Activated CD8-positive, alpha-beta memory T cell treated with anti-CD3 and anti-CD28 coated beads, Interleukin-2, amount 50 U/mL, for 24 hours (primary cell): ENCODE measurements around the gene PNMA6F.
"Not testable (repeated sequence)": the region's sequence is repeated elsewhere in the genome, so short reads cannot be mapped to it uniquely, and the experiment has no call there.

Experiments
- DNase-seq: peaks from one replicate; pipeline ENCODE4 v3.0.0-alpha.2; 2020; ENCODE audit errors: extremely low read depth

Gene PNMA6F

DNA sequence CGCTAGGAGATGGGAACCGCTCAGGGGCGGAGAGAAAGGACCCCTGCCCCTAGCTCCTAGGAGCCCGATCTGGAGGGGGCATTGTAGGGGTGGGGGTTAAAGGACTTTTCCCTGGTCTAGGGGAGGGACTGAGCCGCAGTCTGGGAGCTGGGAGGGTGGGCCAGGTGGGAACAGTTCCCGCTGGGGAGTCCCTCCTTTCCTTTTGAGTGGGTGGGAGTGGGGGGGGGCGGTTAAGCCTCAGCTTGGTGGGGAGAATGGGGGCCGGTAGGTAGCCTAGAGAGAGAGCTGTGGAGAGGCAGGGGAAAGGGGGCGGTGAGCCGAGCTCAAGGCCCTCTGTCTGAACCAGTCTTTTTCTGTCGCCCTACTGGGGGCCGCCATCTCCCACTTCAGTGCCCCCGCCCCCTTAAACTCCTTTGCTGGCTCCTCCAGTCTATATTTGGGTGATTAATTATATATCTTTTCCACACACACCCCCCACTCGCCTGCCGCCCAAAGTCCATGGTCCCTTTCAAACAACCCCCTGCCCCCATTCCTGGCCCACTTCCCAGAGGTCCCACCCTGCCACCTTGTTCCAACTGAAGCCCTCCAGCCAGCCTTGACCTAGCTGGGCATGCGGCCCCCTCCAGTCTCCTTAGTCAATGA lies 13.2 kb upstream of the PNMA6F start:
- no peak for DNase-seq

DNA sequence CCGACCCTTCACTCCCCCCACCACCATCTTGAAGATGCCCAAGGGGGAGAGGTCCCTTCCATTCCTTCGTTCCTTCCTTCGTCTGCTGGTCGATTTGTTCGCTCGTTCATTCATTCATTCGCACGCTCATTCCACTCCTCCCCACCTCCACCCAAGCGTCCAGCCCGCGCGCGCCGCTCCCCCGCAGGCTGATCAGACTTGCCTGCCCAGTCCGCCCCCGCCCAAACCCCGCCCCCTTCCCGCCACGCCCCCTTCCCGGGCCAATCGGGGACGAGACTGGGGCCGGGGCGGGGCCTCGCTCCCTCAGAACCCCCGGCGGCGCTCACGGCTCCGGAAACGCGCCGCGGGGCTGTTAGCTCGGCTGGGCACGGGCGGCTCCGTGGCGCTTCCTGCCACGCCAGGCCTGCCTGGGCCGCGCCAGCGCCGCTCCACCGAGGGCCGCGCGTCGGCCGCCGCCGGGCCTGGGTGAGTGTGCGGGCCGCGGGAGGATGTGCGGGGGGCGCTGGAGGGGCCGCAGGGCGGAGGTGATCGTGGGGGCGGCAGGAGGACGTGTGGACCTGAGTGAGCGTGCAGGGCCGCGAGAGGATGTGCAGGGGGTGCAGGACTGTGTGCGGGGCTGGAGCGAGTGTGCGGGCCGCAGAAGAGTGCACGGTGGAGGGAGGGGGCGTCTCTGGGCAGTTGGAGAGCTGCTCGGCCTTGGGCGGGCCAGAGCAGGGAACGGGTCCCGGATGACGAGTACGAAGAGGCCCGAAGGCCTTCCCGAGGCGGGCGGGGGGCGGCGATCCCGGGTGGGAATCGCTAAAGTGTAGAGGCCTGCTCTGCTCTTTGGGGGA lies 12.5 kb upstream of the PNMA6F start, which contains the start of gene ZNF275:
Gene ZNF275 (plus strand): TSS at position 333 of the 833 bp plus-strand sequence. CDS start 2,527 bp downstream, outside the sequence.
- DNase-seq, result peak; percentile 14

DNA sequence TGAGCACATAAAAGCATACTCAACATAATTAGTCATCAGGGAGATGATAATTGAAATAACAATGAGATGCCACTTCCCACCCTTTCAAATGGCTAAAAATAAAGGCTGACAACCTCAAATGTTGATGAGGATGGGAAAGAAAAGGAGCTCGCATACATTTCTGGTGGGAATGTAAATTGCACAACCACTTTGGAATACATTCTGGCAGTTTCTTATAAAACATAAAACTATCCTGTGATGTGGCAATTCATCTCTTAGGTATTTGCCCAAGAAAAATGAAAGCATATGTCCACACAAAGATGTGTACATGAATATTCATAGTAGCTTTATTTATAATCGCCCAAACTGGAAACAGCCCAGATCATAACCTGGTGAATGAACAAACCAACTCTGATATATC lies 11.7 kb upstream of the PNMA6F start:
- DNase-seq, result no peak

DNA sequence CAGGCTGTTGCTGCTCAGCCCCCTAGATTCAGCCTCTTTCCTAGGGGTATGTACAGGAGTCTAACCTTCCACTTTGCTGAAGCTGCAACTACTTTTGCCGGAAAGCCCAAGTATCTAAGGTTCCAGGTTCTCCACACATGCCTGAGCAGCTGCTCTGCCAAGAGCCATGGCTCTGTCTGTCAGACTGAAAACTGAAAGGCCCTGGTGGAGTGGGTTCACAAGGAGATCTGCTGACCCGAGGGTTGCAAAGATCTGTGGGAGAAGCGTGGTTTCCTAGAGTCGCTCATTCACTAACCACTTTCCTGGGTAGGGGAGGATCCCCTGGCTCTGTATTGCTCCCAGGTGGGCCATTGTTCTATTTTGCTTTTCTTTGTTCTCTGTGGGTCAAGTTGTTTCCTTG lies 6.0 kb upstream of the PNMA6F start:
- no peak for DNase-seq

DNA sequence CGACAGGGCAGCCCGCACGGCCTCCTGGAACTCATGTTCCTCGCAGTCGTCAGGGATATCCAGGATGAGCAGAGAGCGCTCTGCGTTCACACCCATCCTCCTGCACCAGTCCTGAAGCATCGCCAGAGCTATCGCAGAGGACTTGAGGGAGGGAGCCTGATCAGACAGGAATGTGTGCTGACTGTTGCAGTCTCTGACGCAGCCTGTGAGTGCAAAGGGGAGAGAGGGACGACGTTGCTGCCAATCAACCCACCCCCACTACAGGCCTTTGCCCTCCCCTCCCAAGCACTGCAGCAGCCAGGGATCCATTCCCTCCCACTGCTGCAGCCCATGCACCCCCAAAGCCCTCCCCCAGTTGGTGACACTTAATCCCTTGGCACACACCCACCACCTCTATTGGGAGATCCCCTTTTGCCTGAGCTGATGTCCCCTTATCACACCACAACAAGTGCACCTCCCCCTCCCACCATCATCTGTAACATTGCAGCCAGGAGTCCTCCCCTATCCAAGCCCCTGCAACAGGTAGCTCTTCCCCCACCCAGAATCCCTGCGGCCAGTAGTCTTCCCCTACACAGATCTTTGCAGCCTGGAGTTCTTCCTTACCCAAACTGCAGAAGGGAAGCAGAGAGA lies 897 bp downstream of the PNMA6F start:
- DNase-seq, result no peak

DNA sequence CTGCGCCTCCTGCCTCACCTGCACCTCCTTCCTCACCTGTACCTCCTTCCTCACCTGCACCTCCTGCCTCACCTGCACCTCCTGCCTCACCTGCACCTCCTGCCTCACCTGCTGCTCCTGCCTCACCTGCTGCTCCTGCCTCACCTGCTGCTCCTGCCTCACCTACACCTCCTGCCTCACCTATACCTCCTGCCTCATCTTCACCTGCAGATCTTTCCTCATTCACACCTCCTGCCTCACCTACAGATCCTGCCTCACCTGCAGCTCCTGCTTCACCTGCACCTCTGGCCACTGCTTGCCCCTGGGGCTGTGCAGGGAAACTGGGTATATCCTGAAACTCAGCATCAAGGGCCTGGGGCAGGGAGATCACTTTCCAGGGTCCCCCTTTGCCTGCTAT lies 1.5 kb downstream of the PNMA6F start:
- DNase-seq, result not testable (repeated sequence)

DNA sequence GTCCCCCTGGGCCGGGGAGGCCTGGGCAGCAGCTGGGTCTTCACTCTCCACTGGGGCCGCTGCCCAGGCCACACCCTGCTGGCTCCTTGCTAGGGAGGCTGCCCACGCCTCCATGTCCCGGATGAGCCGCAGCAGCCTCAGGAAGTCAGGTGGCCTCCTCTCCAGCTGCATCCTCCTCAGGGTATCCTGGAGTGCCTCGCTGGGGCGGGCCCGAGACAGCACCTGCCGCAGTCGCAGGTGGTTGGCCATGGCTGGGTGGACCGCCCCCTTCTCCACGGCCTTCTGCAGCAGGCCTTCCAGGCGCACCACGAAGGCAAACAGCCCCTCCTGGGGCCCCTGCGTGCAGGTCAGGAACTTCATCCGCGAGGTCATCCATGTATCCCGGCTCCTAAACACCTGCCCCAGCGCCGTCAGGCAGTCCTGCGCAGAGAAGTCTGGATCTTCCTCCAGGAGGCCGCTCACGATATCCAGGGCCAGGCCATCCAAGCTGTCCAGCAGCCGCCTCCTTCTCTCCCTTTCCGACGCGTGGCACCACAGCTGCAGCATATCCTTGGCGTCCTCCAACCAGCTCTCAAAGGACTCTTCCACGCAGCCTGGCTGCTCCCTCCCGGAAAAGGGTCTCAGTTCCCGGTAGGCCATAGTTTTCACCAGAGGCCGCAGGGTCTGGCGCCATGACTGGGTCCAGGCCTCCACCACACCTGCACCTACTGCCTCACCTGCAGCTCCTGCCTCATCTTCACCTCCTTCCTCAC lies 2.1 kb downstream of the PNMA6F start:
- no peak for DNase-seq

DNA sequence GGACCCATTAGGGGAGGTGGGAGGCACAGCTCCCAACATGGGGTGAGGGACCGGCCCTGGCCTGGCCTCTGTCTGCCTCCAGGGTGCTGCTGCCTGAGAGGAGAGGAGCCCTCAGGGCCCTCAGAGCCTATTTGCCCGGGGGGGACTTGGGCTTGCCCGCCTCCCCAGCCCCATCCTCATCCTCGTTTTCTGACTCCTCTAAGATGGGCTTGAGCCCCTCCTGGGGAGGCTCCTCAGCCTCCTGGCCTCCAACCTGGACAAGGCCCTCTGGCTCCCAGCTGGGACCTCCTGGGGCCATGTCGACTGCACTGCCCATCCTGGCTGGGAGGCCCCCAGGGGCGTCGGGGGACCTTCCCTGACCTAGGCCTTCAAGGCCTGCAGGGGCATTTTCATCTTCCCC lies 2.8 kb downstream of the PNMA6F start:
- DNase-seq, result no peak

DNA sequence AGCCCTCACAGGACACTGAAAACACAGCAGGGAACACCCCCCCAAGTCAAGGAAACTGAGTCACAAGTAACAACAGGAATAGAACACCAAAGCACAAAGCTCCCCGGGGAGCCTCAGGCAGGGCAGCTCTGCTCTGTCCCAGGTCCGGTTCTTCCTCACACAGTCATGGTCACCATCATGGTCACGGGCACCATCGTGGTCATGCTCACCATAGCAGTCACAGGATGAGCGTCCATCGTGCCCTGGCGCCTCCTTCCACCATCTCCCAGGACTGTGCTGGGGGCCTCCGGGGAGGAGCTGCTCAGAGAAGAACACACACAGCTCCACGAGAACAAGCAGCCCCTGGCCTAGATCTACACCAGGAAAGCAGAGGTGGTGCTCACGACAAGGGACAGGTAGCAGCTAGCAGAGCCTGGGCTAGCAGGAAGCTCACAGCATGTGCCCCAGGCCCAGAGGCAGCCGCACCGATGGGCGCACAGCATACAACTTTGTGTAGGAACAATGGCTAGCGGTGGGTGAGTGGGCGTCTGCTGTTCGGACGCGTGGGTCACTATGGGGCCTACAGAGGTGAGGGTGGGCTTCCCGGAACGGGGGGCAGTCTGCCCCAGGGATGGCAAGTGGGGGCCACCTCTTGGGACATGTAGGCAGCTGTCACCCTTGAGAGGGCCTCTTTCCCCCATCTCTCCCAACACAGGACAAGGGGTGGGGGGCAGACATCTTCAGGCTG lies 3.4 kb downstream of the PNMA6F start:
- DNase-seq, result no peak

DNA sequence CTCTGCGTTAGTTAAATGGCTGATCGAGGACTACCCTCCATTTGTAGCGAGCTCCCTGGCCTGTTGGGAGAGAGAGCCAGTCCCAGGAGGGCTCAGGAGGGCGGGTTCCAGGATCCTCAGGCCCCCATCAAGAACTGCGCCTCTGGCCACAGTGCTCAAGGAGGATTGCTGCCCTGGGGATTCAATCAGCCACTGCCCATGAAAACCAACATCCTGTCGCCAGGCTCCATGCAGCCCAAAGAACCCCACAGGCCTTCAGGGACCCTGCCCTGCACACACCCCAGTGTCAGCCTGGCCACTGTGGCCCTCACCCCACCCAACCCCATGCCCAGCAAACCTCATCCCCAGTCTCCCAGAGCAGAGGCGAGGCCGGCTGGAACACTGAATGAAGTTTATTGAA lies 4.3 kb downstream of the PNMA6F start:
- no peak for DNase-seq

DNA sequence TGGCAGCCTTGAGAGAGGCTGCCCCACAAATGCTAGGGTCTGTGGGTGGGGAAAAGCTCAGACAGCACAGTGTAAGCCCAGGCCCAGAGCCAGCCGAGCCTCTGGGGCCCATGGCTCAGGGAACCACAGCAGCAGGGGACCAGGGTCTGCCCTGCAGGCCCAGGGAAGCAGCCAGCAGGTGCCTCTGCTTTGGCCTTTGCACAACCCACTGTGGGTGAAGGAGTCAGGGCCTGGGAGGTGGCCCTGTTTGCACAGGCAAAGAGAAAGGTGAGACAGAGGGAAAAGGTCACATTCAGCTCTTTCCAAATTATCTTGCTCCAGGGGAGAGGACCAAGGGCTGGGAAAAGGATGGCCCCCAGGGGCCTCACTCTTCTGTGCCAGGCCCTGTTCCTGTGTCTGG lies 8.7 kb downstream of the PNMA6F start:
- DNase-seq, result no peak

DNA sequence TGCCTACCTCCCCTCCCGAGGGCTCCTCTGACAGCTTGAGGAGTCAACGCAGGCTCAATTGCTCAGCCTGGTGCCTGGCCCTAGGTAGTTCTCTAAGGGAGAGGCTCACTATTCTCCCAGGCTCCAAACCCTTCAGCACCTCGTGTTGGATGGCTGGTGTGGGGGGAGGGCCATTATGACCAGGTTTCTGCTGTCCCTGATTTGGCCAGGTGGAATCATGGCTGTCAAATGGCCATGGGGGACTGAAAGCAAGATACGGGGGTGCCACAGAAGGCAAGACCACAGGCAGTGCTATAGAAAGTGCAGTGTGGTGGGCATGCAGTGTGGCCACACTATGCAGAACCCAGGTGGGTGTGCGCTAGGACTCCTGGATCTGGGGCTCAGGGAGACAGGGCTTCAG lies 9.5 kb downstream of the PNMA6F start:
- no peak for DNase-seq

DNA sequence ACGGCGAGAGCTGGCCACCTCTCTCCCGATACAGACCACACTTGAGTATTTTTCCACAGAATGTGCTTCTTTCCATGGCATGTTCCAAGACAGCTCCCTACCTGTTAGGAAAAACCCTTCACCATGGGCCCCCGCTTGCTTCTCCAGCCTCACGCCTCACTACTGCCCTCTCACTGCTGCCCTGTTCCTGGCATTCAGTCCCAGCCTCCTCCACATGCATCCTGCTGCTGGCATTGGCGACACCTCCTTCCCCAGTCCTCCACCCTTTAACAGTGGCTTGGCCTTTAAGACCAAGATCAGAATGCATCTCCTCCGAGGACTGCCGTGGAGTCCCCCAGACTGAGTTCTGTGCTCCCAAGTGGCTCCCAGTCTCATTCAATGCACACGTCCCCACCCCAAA lies 10.7 kb downstream of the PNMA6F start:
- DNase-seq, result no peak

DNA sequence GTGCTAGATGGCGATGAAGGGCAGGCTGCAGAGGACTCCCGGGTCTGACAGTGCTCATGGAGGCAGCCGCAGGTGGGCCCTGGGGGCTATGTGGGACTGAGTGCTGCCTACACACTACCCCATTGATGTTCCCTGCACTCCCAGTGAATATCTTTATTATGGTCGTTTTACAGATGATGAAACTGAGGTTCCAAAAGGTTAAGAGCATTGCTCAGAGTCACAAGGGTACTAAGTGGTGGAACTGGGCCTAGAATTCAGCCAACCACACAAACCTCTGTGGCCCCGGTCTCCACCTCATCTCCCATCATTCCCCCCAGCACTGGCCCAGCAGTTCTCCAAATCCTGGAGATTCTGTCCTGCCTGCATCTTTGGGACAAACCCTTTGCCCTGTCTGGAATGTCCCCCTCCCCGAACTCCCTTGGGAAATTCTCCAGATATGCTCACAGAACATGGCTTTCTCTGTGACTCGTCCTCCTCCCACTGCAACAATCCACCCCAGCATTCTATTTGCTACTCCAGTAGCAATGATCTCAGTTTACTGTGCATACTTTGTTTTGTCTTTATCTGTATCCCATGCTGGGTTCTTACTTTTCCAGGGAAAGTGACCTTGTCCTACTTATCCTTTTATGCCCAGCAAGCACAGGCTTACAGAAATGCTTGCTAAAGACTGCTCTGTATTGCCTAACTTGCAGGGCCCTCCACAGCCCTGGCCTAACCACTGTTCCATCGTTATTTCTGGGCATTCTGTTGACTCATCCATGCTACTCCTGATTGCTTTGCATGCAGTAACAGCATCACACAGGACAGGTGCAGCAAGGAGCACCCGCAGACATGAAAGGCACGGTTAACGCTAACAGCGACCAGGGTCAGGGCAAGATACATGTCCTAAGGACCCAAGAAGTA lies 14.0 kb downstream of the PNMA6F start:
- no peak for DNase-seq

DNA sequence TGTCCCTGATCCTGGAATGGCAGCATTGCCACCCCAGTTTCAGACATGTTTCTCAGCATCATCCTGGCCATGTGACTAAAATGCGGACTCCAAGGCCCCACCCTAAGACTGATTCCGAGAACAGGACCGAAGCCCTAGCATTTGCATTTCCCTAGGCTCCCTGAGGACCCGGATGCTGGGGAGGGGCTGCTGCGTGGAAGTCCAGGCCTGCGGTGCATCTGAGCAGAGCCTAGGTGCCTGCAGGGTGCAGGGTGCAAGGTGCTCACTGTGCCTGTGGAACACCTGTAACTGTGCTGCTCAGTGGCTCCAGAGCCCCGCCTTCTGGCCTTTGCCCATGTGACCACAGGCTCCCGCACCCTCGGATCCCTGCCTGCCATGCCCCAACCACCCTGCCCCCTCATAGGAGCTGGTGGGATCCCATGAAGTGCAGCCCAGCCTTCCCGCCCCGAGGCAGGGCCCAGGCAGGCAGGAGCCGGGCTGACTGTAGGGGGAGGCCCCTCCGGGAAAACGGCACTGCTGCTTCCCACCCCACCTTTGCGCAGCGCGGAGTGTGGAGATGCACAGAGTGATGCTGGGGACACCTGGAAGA lies 14.9 kb downstream of the PNMA6F start:
- no peak for DNase-seq

DNA sequence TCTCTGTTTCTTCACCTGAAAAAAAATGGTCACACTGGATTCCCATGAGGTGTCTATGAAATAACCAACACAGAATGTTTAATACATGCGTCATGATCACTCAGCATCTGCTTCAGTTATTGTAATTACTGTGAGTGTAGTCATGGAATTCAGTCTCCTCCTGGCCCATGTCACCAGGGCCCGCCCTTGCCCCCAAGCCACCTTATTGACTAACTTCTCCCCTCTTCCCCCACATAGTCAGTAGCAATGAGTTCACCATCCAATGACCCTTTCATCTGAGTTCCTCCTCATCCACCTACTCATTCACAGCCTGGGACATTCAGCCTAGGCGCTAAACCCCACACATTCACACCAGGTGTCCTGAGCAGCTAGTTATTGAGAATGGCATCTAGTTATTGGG lies 15.6 kb downstream of the PNMA6F start:
- DNase-seq, result no peak

DNA sequence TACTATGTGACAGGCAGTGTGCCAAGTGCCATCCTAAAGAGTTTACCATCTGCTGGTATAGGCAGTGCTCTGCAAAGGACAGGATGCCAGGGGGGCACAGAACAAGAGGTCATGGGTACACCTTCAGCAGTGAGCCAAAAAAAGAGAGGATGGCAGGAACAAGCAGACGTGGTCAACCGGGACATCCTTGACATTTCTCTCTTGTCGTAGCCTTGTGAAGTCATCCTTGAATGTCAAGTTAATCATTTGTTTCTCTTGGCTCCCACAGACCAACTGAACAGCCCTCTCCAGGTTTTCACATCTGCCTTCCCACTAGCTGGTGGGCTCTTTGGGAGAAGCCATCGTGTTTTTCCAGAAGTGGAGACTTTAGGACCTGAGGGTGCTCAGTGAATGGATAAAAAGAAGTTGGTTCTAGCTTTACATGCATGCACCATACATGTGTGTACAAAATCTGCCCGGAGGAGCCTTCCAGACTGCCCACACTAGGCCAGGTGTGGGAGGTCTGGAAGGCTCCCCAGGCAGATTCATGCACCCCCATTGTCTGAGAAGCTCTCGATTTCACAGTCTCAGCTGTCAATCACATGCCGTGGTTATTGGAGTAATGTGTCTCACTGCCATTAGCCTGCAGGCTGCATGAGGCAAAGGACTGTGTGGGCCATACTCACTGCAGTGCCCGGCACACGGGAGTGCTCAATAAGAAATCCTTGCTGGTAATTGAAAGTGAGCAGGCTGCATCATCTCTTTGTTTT lies 16.4 kb downstream of the PNMA6F start:
- no peak for DNase-seq

DNA sequence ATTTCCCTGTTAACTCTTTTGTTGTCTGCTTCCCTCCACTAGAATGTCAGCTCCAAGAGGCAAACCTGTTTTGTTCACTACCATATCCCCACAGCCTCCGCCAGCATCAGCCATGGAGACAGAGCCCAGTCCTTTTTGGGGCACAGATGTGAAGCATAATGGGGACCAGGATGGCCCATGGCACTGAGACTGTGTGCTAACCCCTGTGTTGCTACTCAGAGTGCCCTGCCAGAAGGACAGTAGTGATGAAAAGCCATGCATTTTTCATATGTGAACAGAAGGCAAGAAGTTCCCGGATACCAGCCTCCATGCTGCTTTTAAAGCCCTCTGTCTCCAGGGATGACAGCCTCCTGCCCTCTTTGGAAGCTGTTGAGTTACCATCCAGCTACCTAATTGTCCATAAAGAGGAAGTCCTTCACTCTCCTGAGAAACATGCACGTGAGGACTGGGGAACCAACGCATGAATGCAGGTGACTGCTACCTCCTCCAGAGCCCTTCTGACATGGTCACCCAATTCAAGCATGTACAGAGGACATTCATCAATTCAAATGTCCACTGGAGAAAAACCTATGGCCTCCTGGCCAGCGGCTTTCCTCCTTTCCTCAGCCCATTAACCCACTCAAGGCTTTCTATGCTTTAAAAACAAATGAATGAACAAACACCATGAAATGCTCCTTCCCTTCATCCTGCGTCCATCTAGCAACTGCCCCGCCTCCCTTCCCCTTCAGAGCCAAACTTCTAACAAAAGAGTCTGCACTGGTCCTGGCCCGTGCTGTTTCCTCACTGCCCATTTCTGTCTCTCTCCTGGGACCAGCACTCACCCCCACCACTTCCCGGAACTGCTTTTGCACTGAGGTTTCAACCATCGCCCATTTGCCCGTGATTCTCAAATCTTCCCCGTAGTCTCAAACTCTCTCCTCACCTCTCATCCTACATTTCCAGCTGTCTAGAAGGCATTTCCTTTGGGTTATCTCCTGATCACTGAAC lies 18.0 kb downstream of the PNMA6F start:
- no peak for DNase-seq
